Right ventricle myocardium superior (tissue), 1 donor: ENCODE results near the gene PRODH2. TPM values are rescaled to one million over a fixed set of nuclear protein-coding genes. Genes with fewer than 3 reads are reported as not detected.

Source experiments
- ATAC-seq: fragments of 200-7000 bp; cut with Tn5 transposase; one replicate; pipeline ENCODE4 v1.9.1; 2020; ENCODE audit warnings: mild to moderate bottlenecking; ENCODE audit not compliant: poor library complexity
- DNase-seq: peaks from one replicate; pipeline ENCODE4 v3.0.0-alpha.2; 2020
- intact Hi-C: fragments of 100-400 bp; cut with DNase I; formaldehyde crosslinking; loops from one replicate; pipeline ENCODE4 v1.11.2; 2022
- long read RNA-seq: library from polyadenylated mRNA; unstranded; transcript quantifications from one replicate; pipeline ENCODE4 v2.0.0, GENCODE V29; 2021
- total RNA-seq: library from RNA; stranded (reverse); fragmentation: NEBNext Ultra II Directional; extraction: Animal tissue kit (Norgen Biotek cat#: 25700); gene quantifications from one replicate; pipeline ENCODE4 v1.2.1, GENCODE V29; 2021
- donor health status: DM: no; HTN: yes; CAD: no; lungs with severe emphysema.

Gene PRODH2
- not detected for total RNA-seq
- long read RNA-seq = 0 reads

DNA sequence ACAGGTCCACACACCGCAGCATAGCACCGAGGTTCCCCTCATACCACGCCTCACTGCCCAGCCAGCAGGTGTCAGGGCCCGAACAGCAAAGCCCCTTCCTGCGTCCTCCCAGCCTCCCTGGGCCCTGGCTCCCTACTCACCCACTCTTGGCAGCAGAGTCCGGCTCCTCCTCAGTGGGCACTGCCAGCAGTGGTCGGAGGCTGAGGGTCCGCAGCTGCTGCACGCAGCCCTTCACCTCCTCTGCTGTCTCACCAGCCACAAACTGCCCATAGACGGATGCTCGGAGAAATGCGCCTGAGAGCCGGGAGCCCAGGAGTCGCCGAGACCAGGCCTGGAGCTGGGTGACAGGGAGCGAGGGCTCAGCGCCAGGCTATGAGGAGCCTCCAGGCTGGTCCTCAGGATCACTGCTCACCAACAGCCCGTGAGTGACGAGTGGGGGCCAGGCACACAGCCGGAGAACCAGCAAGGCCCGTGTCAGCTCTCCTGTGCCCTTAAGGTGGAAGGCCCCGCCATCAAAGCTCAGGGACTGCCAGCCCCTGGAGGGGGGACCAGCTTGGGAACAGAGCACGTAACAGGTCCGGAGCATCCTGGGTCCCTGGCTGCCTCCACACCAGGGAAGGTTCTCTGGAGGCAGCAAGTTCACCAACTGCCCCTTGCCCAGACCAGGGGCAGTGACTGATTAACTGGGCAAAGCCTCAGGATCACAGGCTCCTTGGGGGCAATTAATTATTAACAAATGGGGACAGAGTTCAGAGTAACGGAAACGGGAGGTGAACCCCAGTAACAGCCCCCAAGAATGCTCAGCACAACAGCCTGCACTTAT lies at the start of gene PRODH2:
PRODH2 (minus strand) TSS at position 626 of the 823 bp plus-strand sequence; CDS start at position 586, 40 bp downstream.
- intact Hi-C loops = no loop called here
- DNase-seq = no peak
- ATAC-seq = no peak

DNA sequence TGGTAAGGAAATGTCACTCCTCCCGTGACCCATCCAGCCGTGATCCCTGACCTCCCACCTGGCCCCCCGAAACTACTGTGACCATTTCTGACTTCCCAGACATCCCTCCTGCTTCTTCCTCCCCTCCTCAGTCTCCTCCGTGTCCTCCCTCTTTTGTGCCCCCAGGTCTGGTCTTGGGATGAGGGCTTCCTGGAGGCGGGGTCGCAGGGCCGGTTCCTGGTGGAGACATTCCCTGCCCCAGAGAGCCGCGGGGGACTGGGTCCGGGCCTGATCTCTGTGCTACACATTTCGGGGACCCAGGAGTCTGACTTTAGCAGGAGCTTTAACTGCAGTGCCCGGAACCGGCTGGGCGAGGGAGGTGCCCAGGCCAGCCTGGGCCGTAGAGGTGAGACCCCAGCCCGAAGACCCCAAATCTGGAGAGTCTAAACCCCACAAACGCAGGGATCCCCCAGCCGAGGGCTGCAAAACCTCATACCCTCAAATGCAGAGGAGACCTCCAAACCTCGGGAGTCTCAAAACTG lies 49.1 kb upstream of the PRODH2 start:
- no peak for ATAC-seq
- no peak for DNase-seq
- intact Hi-C loops = no loop called here

DNA sequence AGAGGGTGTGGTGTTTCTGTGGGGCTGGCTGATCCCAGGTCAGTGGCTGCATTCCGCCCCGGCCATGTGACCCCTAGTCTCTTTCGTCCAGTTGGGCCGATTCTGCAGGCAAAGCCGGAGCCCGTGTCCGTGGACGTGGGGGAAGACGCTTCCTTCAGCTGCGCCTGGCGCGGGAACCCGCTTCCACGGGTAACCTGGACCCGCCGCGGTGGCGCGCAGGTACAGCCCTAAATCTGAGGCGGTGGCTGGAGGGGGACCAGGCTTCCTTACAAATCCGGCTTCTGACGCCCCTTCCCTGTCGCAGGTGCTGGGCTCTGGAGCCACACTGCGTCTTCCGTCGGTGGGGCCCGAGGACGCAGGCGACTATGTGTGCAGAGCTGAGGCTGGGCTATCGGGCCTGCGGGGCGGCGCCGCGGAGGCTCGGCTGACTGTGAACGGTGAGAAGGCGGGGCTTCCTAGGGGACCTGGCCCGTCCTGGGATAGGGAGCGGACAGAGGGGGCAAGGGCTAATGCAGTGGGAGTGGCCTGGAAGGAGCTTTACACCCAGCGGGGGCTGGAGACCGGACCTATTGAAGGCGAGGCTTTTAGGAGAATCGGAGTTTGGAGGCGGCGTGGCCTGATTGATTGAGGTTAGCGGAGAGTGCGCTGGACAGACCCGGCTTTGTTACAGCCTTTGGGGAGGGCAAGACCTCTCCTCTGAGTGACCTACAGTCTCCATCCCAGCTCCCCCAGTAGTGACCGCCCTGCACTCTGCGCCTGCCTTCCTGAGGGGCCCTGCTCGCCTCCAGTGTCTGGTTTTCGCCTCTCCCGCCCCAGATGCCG lies 48.4 kb upstream of the PRODH2 start:
- no peak for DNase-seq
- intact Hi-C loops = no loop called here
- ATAC-seq = no peak

- intact Hi-C loops = no loop called here
- no peak for ATAC-seq
- DNase-seq = no peak
These were observed 47.8 kb upstream of the PRODH2 start for GRCh38 chr19:35860436-35860817.

DNA sequence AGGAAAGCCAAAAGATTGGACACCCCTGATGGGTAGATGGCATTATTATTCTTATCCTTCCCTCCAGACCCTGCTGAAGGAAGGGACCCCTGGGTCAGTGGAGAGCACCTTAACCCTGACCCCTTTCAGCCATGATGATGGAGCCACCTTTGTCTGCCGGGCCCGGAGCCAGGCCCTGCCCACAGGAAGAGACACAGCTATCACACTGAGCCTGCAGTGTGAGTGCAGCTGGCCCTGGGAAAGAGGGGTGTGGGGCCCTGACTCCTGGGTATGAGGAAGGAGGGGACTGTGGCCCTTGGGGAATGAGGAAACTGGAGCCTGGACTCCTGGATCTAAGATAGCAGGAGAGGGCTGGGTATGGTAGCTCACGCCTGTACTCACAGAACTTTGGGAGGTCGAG lies 46.8 kb upstream of the PRODH2 start:
- intact Hi-C loops = no loop called here
- no peak for DNase-seq
- ATAC-seq = no peak

GRCh38 chr19:35858311-35858710 lies 45.7 kb upstream of the PRODH2 start:
- no peak for ATAC-seq
- intact Hi-C loops = no loop called here
- DNase-seq = no peak

DNA sequence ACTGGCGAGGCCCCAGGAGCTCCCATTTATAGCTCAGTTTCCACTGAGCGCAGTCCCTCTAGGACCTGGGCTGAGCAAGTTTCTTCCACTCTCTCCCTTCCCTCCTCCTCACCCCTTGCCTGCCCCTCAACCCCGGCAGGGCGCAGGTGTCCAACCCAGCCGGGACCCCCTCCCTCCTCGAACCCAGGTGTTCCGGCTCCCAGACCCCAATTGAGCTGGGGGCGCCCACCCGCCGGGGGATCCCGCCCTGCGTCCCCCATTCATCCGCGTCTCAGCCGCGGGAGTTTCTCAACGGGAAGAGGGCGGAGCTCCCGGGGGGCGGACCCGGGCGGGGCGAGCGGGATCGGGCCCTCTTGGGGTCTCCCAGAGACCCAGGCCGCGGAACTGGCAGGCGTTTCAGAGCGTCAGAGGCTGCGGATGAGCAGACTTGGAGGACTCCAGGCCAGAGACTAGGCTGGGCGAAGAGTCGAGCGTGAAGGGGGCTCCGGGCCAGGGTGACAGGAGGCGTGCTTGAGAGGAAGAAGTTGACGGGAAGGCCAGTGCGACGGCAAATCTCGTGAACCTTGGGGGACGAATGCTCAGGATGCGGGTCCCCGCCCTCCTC lies 44.0 kb upstream of the PRODH2 start, which contains the start of gene KIRREL2:
KIRREL2 (plus strand) TSS at position 366 of the 604 bp plus-strand sequence; CDS start at position 575, 209 bp downstream.
- DNase-seq (no peak), ATAC-seq (no peak)
- intact Hi-C loops = no loop called here

DNA sequence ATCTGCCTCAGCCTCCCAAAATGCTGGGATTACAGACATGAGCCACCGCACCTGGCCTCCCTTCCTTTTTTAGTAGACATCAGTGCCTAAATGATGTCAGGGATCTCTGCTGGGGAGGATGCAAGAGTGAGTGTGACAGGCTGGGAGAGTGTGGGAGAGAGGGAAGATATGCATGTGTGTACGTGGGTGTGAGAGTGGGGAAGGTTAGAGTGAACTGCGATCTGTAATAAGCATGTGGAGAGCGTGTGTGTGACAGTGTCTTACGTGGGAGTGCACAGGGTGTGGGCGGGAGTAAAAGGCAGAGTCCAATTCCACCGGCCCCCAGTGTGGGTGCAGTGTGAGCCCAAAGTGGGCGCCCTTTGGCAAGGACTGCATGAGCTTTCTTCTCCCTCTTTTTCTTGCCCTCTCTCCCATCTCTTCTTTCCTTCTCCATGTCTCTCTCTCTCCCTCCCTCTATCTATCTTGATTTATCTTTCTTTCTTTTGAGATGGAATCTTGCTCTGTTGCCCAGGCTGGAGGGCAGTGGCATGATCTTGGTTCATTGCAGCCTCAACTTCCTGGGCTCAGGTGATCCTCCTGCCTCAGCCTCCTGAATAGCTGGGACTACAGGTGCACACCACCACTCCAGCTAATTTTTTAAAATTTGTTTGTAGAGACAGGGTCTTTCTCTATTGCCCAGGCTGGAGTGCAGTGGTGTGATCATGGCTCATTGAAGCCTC lies 40.6 kb upstream of the PRODH2 start:
- intact Hi-C loops = no loop called here
- no peak for DNase-seq
- no peak for ATAC-seq

- DNase-seq (no peak), ATAC-seq (no peak)
- intact Hi-C loops = no loop called here
These were observed 39.6 kb upstream of the PRODH2 start, which contains the start of gene NPHS1 for GRCh38 chr19:35852029-35852780. NPHS1 (minus strand) TSS chr19:35852504; CDS start chr19:35851837, 667 bp downstream.

- DNase-seq (no peak), ATAC-seq (no peak)
- intact Hi-C loops = no loop called here
These were observed 38.8 kb upstream of the PRODH2 start for GRCh38 chr19:35851213-35852028.

DNA sequence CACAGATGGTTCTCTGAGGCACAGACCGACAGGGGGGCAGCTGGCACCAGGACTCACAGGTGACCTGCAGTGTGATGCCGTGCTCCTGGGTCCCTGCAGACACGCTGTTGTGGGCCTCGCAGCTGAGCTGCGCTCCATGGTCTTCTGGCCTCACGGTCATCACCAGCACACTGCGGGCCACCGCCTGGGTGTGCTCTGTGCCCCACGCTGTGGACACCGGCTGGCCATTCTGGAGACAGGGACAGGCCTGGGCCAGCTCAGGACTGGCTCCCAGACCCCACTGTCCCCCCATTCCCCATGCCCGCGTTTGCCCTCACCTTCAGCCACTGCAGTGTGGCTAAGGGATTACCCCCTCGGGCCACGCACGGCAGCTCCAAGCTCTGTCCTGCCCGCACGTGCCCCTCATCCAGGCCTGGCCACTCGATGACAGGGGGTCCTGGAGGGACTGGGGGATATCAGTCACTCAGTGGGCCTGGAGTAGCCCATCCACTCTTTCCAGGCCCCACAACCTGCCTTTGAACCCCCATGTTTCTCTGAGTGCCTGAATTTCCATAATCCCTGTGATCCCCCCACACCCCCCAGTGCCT lies 36.4 kb upstream of the PRODH2 start:
- no peak for ATAC-seq
- intact Hi-C loops = no loop called here
- DNase-seq = no peak

GRCh38 chr19:35848486-35848885 lies 35.8 kb upstream of the PRODH2 start:
- intact Hi-C loops = no loop called here
- ATAC-seq (no peak), DNase-seq (no peak)

DNA sequence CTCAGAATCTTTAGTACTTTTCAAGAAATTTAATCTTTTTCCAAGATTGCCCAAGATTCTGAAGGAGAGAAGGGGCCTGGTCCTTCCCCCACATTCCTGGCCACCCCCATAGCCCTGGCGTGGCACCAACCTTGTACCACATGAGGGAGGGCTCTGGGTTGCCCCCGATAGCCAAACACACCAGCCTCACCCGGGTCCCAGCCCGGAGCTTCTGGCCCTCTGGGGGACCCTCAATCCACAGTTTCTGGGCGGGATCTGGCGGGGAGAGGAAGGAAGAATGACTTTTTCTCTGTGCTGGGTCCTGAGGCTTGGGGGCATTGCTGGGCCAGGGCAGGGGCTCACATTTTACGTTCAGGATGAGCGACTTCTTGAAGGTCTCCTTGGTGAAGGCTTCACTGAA lies 35.3 kb upstream of the PRODH2 start:
- DNase-seq (no peak), ATAC-seq (no peak)
- intact Hi-C loops = no loop called here

GRCh38 chr19:35846038-35846668 lies 33.5 kb upstream of the PRODH2 start:
- DNase-seq = no peak
- intact Hi-C loops = no loop called here
- no peak for ATAC-seq

GRCh38 chr19:35845215-35846037 lies 32.8 kb upstream of the PRODH2 start:
- intact Hi-C loops = no loop called here
- ATAC-seq (peak; percentile 51), DNase-seq (no peak)
